AG04450 (cell line): Measurements from ENCODE around the gene RBM18. TPM values are rescaled to one million over a fixed set of nuclear protein-coding genes. Genes with fewer than 3 reads are reported as not detected.

Source experiments
- CTCF ChIA-PET: fragments of 300-600, 350-600 bp; formaldehyde crosslinking; extraction: SDS; loops from one replicate; lab custom pipeline; 2022; ENCODE audit warnings: antibody characterized with exemption, inconsistent platforms; lab: Charles Lee
- POLR2A ChIA-PET: fragments of 350-600 bp; formaldehyde crosslinking; extraction: SDS; loops from one replicate; lab custom pipeline; 2021; ENCODE audit warnings: antibody characterized with exemption, inconsistent platforms; lab: Yijun Ruan, JAX
- DNase-seq: peaks from one replicate; pipeline ENCODE4 v3.0.0-alpha.2; 2011; ENCODE audit warnings: low read depth, low spot score
- H3K27ac ChIP-seq: one replicate; pipeline ENCODE4 v1.5.1; 2012; ENCODE audit warnings: low read depth, low read length, control low read depth
- H3K27me3 ChIP-seq: one replicate; pipeline ENCODE4 v1.6.0; 2012; ENCODE audit warnings: low read length; ENCODE audit not compliant: control insufficient read depth, insufficient read depth
- H3K4me3 ChIP-seq: 2 replicates; pipeline ENCODE4 v1.5.1; 2011; ENCODE audit warnings: mild to moderate bottlenecking, low read depth, low read length, control low read depth
- H3K9me3 ChIP-seq: 2 replicates; pipeline ENCODE4 v1.5.1; 2012; ENCODE audit warnings: low read length; ENCODE audit not compliant: control insufficient read depth, insufficient read depth
- CTCF ChIP-seq: IDR thresholded peaks from 2 replicates; pipeline ENCODE4 v1.5.1; 2011; ENCODE audit warnings: low read depth, low read length, control low read depth, inconsistent platforms
- polyA plus RNA-seq: library from polyadenylated mRNA; depleted of rRNA; stranded (reverse); fragments of >200 nt; gene quantifications from 2 replicates; pipeline ENCODE4 v1.2.3, GENCODE V29; 2011

RBM18 gene
- polyA plus RNA-seq, 1 experiment: 38.6 TPM

- ChIA-PET CTCF (no interaction called here), POLR2A (no interaction called here)
- Histone ChIP-seq H3K27me3 (peaks cover 33% of the 10 kb centered on the region), H3K9me3 (no peaks in the 10 kb centered on the region), H3K27ac (no peak overlapping the region), H3K4me3 (no peak overlapping the region)
- no peak for TF ChIP-seq CTCF
- no peak for DNase-seq
Observed at GRCh38 chr9:122193651-122194050, 71.0 kb downstream of the RBM18 start.

- Histone ChIP-seq H3K27me3 (peaks cover 32% of the 10 kb centered on the region), H3K27ac (no peak overlapping the region), H3K4me3 (no peak overlapping the region), H3K9me3 (no peaks in the 10 kb centered on the region)
- ChIA-PET POLR2A (interaction anchor here (0.6 kb wide), 1 partner anchor 642 kb away, joined by 3 read pairs; no protein-coding TSS in a partner anchor), CTCF (no interaction called here)
- no peak for DNase-seq
- TF ChIP-seq CTCF: no peak
Observed at GRCh38 chr9:122192914-122193525, 71.6 kb downstream of the RBM18 start.

GRCh38 chr9:122192261-122192875 lies 72.3 kb downstream of the RBM18 start:
- POLR2A ChIA-PET: interaction anchor here (0.6 kb wide), 1 partner anchor 642 kb away, joined by 3 read pairs; no protein-coding TSS in a partner anchor
- Histone ChIP-seq H3K9me3 (no peaks in the 10 kb centered on the region), H3K4me3 (no peak overlapping the region), H3K27me3 (peaks cover 28% of the 10 kb centered on the region), H3K27ac (no peak overlapping the region)
- CTCF ChIA-PET: no interaction called here
- no peak for DNase-seq
- no peak for TF ChIP-seq CTCF

GRCh38 chr9:122191584-122191983 lies 73.1 kb downstream of the RBM18 start:
- no peak for DNase-seq
- no peak overlapping the region for H3K4me3 ChIP-seq
- no peak for TF ChIP-seq CTCF
- no peaks in the 10 kb centered on the region for H3K9me3 ChIP-seq
- peaks cover 24% of the 10 kb centered on the region for H3K27me3 ChIP-seq
- ChIA-PET CTCF (no interaction called here), POLR2A (no interaction called here)
- no peak overlapping the region for H3K27ac ChIP-seq

- ChIA-PET CTCF (no interaction called here), POLR2A (no interaction called here)
- DNase-seq: no peak
Observed at GRCh38 chr9:122190597-122191381, 73.9 kb downstream of the RBM18 start.

More at GRCh38 chr9:122190597-122191381, 73.9 kb downstream of the RBM18 start:
- no peaks in the 10 kb centered on the region for H3K9me3 ChIP-seq
- no peak for TF ChIP-seq CTCF
- peaks cover 24% of the 10 kb centered on the region for H3K27me3 ChIP-seq
- H3K27ac ChIP-seq: no peak overlapping the region
- H3K4me3 ChIP-seq: no peak overlapping the region
